ENCODE measurements around the gene SPACDR.

SPACDR gene

GRCh38 chr7:100472121-100472851, 8.2 kb upstream of the SPACDR start:
- H3K27me3 ChIP-seq (ENCODE audit: control insufficient read depth, insufficient read depth, low read length), result no peaks in the 10 kb centered on the region
- H3K27ac ChIP-seq (ENCODE audit: low read length), result no peak overlapping the region
- no peaks in the 10 kb centered on the region for H3K36me3 ChIP-seq (ENCODE audit: control insufficient read depth, low read depth, low read length)
- no peak overlapping the region for H3K4me3 ChIP-seq (ENCODE audit: low read length)
- H3K9me3 ChIP-seq (ENCODE audit: control insufficient read depth, low read depth, low read length), result no peaks in the 10 kb centered on the region
- peaks cover 9% of the 10 kb centered on the region for H3K4me1 ChIP-seq (ENCODE audit: control insufficient read depth, low read depth, low read length)
- no peak overlapping the region for H3K9ac ChIP-seq (ENCODE audit: low read length)

- H3K9me3 ChIP-seq (ENCODE audit: control insufficient read depth, low read depth, low read length), result no peaks in the 10 kb centered on the region
- H3K4me1 ChIP-seq (ENCODE audit: control insufficient read depth, low read depth, low read length), result peaks cover 8% of the 10 kb centered on the region
- no peak overlapping the region for H3K9ac ChIP-seq (ENCODE audit: low read length)
Measured at GRCh38 chr7:100471021-100471420, 7.0 kb upstream of the SPACDR start.

DNA sequence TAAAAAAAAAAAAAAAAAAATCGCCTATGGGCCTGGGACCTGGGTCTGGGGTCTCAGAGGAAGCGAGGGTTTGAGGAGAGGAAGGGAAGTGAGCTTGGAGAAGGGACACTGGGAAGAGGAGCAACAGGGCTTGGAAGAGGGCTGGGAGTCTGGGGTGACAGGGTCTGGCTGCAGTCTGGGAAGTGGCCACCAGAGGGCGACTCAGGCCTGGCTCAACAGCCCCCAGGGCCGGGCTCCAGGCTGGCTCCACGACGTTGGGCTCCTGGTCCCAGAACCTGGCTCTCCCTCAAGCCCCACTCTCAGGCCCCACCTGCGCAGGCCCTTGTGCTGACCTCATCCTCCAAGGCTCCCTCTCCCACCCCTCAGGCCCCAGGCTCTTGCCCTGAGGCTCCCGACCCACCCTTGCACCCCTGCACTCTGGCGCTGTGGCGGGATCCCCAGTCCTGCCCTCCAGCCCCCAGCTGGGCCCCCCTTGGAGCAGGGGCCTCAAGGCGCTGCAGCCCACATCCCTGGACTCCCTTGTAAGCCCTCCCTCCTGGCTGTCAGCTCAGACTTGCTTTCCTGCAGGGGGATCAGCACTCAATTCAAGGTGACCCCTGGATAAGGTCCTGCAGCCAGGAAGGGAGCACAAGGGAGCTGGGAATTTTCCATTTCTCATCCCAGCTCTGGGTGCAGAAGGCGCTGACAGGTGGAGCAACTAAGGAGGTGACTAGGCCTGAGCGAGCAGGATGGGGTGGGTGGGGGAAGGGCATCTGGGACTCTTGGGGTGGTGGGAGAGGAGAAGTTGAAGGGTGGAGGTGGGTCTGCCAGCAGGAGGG, 5.4 kb upstream of the SPACDR start:
- no peak overlapping the region for H3K4me3 ChIP-seq (ENCODE audit: low read length)
- H3K27me3 ChIP-seq (ENCODE audit: control insufficient read depth, insufficient read depth, low read length), result no peaks in the 10 kb centered on the region
- no peaks in the 10 kb centered on the region for H3K36me3 ChIP-seq (ENCODE audit: control insufficient read depth, low read depth, low read length)
- no peaks in the 10 kb centered on the region for H3K9me3 ChIP-seq (ENCODE audit: control insufficient read depth, low read depth, low read length)
- H3K27ac ChIP-seq (ENCODE audit: low read length), result no peak overlapping the region
- no peak overlapping the region for H3K9ac ChIP-seq (ENCODE audit: low read length)
- peaks cover 5% of the 10 kb centered on the region for H3K4me1 ChIP-seq (ENCODE audit: control insufficient read depth, low read depth, low read length)

More at GRCh38 chr7:100471021-100471420, 7.0 kb upstream of the SPACDR start:
- Histone ChIP-seq H3K4me3 (ENCODE audit: low read length) (no peak overlapping the region), H3K27ac (ENCODE audit: low read length) (no peak overlapping the region), H3K27me3 (ENCODE audit: control insufficient read depth, insufficient read depth, low read length) (no peaks in the 10 kb centered on the region), H3K36me3 (ENCODE audit: control insufficient read depth, low read depth, low read length) (no peaks in the 10 kb centered on the region)

- Histone ChIP-seq H3K9me3 (ENCODE audit: control insufficient read depth, low read depth, low read length) (no peaks in the 10 kb centered on the region), H3K36me3 (ENCODE audit: control insufficient read depth, low read depth, low read length) (no peaks in the 10 kb centered on the region), H3K9ac (ENCODE audit: low read length) (no peak overlapping the region), H3K27me3 (ENCODE audit: control insufficient read depth, insufficient read depth, low read length) (no peaks in the 10 kb centered on the region), H3K4me3 (ENCODE audit: low read length) (no peak overlapping the region), H3K27ac (ENCODE audit: low read length) (no peak overlapping the region), H3K4me1 (ENCODE audit: control insufficient read depth, low read depth, low read length) (peaks cover 1% of the 10 kb centered on the region)
Measured at GRCh38 chr7:100467638-100468373, 3.7 kb upstream of the SPACDR start.

DNA sequence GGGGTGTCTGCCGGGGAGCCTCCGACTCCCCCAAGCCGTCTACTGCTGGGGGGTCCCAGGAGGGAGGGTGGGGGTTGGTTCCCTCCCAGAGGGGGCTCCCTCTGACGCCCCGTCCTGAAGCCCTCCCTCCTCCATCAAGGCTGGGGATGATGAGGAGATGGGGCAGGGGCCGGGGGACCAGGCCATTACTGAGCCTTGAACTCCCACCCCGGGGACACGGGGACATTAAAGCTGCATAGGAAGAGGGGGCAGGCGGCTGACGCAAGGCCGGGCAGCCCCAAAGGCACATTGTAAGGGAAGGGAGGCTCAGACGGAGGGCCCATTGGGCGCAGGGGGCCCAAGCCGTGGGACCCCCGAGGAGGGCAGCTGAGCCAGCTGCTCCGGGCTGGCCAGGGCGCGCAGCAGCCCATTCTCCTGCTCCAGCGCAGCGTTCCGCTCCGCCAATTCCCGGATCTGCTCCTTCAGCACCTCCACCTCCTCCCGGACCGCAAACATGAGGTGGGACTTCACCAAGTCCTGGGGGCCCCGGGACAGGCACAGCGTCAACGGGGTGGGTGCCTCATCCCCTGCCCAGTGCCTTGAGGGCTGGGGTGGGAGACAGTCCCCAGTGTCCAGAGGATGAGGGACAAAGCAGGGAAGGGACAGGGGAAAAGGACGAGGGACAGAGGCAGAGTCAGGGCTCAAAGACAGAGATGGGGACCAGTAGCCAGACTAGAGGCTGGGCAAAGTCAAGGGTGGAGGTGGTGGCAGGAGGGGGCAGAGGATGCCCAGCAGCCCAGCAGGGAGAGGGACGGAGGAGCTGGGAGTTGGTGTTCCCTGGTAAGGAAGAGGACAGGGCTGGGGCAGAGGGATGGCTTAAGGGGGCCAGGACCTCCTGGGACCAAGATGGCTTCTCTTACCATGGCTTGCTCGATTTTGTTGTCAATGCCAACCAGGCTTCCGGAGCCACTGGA, 2.9 kb upstream of the SPACDR start:
- no peaks in the 10 kb centered on the region for H3K9me3 ChIP-seq (ENCODE audit: control insufficient read depth, low read depth, low read length)
- no peaks in the 10 kb centered on the region for H3K27me3 ChIP-seq (ENCODE audit: control insufficient read depth, insufficient read depth, low read length)
- H3K27ac ChIP-seq (ENCODE audit: low read length), result no peak overlapping the region
- no peak overlapping the region for H3K4me3 ChIP-seq (ENCODE audit: low read length)
- no peaks in the 10 kb centered on the region for H3K36me3 ChIP-seq (ENCODE audit: control insufficient read depth, low read depth, low read length)
- H3K4me1 ChIP-seq (ENCODE audit: control insufficient read depth, low read depth, low read length), result no peaks in the 10 kb centered on the region
- H3K9ac ChIP-seq (ENCODE audit: low read length), result no peak overlapping the region

- H3K9ac ChIP-seq (ENCODE audit: low read length), result no peak overlapping the region
- H3K4me3 ChIP-seq (ENCODE audit: low read length), result no peak overlapping the region
- no peaks in the 10 kb centered on the region for H3K27me3 ChIP-seq (ENCODE audit: control insufficient read depth, insufficient read depth, low read length)
- no peaks in the 10 kb centered on the region for H3K4me1 ChIP-seq (ENCODE audit: control insufficient read depth, low read depth, low read length)
- H3K36me3 ChIP-seq (ENCODE audit: control insufficient read depth, low read depth, low read length), result no peaks in the 10 kb centered on the region
- H3K27ac ChIP-seq (ENCODE audit: low read length), result no peak overlapping the region
- H3K9me3 ChIP-seq (ENCODE audit: control insufficient read depth, low read depth, low read length), result no peaks in the 10 kb centered on the region
Measured at GRCh38 chr7:100465702-100466311, 1.7 kb upstream of the SPACDR start.

- Histone ChIP-seq H3K4me3 (ENCODE audit: low read length) (no peak overlapping the region), H3K27ac (ENCODE audit: low read length) (no peak overlapping the region), H3K9me3 (ENCODE audit: control insufficient read depth, low read depth, low read length) (no peaks in the 10 kb centered on the region), H3K36me3 (ENCODE audit: control insufficient read depth, low read depth, low read length) (no peaks in the 10 kb centered on the region), H3K27me3 (ENCODE audit: control insufficient read depth, insufficient read depth, low read length) (no peaks in the 10 kb centered on the region), H3K4me1 (ENCODE audit: control insufficient read depth, low read depth, low read length) (no peaks in the 10 kb centered on the region), H3K9ac (ENCODE audit: low read length) (no peak overlapping the region)
Measured at GRCh38 chr7:100465299-100465698, 1.2 kb upstream of the SPACDR start.

GRCh38 chr7:100464791-100465190, 731 bp upstream of the SPACDR start:
- no peaks in the 10 kb centered on the region for H3K4me1 ChIP-seq (ENCODE audit: control insufficient read depth, low read depth, low read length)
- H3K36me3 ChIP-seq (ENCODE audit: control insufficient read depth, low read depth, low read length), result no peaks in the 10 kb centered on the region
- H3K27ac ChIP-seq (ENCODE audit: low read length), result no peak overlapping the region

GRCh38 chr7:100457033-100457432, 7.0 kb downstream of the SPACDR start:
- no peak overlapping the region for H3K27ac ChIP-seq (ENCODE audit: low read length)
- no peak overlapping the region for H3K4me3 ChIP-seq (ENCODE audit: low read length)
- no peaks in the 10 kb centered on the region for H3K36me3 ChIP-seq (ENCODE audit: control insufficient read depth, low read depth, low read length)
- H3K9ac ChIP-seq (ENCODE audit: low read length), result no peak overlapping the region
- no peaks in the 10 kb centered on the region for H3K27me3 ChIP-seq (ENCODE audit: control insufficient read depth, insufficient read depth, low read length)
- no peaks in the 10 kb centered on the region for H3K9me3 ChIP-seq (ENCODE audit: control insufficient read depth, low read depth, low read length)
- no peaks in the 10 kb centered on the region for H3K4me1 ChIP-seq (ENCODE audit: control insufficient read depth, low read depth, low read length)

More at GRCh38 chr7:100464791-100465190, 731 bp upstream of the SPACDR start:
- H3K4me3 ChIP-seq (ENCODE audit: low read length), result no peak overlapping the region
- H3K27me3 ChIP-seq (ENCODE audit: control insufficient read depth, insufficient read depth, low read length), result no peaks in the 10 kb centered on the region
- no peaks in the 10 kb centered on the region for H3K9me3 ChIP-seq (ENCODE audit: control insufficient read depth, low read depth, low read length)
- H3K9ac ChIP-seq (ENCODE audit: low read length), result no peak overlapping the region

GRCh38 chr7:100456562-100456961, 7.5 kb downstream of the SPACDR start:
- H3K4me1 ChIP-seq (ENCODE audit: control insufficient read depth, low read depth, low read length), result no peaks in the 10 kb centered on the region
- H3K27ac ChIP-seq (ENCODE audit: low read length), result no peak overlapping the region
- no peaks in the 10 kb centered on the region for H3K27me3 ChIP-seq (ENCODE audit: control insufficient read depth, insufficient read depth, low read length)
- no peak overlapping the region for H3K4me3 ChIP-seq (ENCODE audit: low read length)
- no peaks in the 10 kb centered on the region for H3K9me3 ChIP-seq (ENCODE audit: control insufficient read depth, low read depth, low read length)
- H3K36me3 ChIP-seq (ENCODE audit: control insufficient read depth, low read depth, low read length), result no peaks in the 10 kb centered on the region
- H3K9ac ChIP-seq (ENCODE audit: low read length), result no peak overlapping the region

All from iPS-18a (cell line).